Ovary (tissue), 9 donors: ENCODE measurements around the gene HEXD. TPM values are rescaled to one million over a fixed set of nuclear protein-coding genes. Genes with fewer than 3 reads are reported as not detected.
"Not testable (repeated sequence)": the region's sequence is repeated elsewhere in the genome, so short reads cannot be mapped to it uniquely, and the experiment has no call there.

Experiments used
- DNase-seq, 5 donors: peaks; one replicate each; pipeline ENCODE4 v3.0.0-alpha.2; 2019 to 2020
- H3K27ac ChIP-seq, 2 donors: fragments of 200-600 bp; one replicate each; pipeline versions ENCODE4 v1.5.1 to v1.8.0; 2019 to 2022
- H3K27me3 ChIP-seq: fragments of 200-600 bp; one replicate; pipeline ENCODE4 v1.8.0; 2022
- H3K36me3 ChIP-seq: fragments of 200-600 bp; sonication (generic); one replicate; pipeline ENCODE4 v1.5.1; 2019
- H3K4me1 ChIP-seq: one replicate; pipeline ENCODE4 v1.8.1; 2013; ENCODE audit warnings: mild to moderate bottlenecking, moderate library complexity; ENCODE audit not compliant: insufficient read depth
- H3K4me3 ChIP-seq: fragments of 200-600 bp; sonication (generic); one replicate; pipeline ENCODE4 v1.5.1; 2017
- H3K9me3 ChIP-seq, 2 donors: fragments of 200-600 bp in 1 of 2; sonication (generic) in 1 of 2; one replicate each; pipeline versions ENCODE4 v1.5.1 to v1.8.1; 2013 to 2019; ENCODE audit warnings: mild to moderate bottlenecking in 1 of 2, moderate library complexity in 1 of 2
- CTCF ChIP-seq, 3 donors: fragments of 450-650 bp in 2 of 3; fragments of 200-600 bp in 1 of 3; IDR thresholded peaks; one replicate each; pipeline versions ENCODE4 v1.5.1 to v1.8.0; 2016 to 2022; ENCODE audit warnings: antibody characterized with exemption in 3 of 3, mild to moderate bottlenecking in 1 of 3
- EP300 ChIP-seq: sonication (generic); formaldehyde crosslinking; IDR thresholded peaks from one replicate; pipeline ENCODE4 v1.6.1; 2017; ENCODE audit warnings: antibody characterized with exemption
- POLR2A ChIP-seq: fragments of 450-650 bp; IDR thresholded peaks from one replicate; pipeline ENCODE4 v1.6.1; 2017; ENCODE audit warnings: antibody characterized with exemption, mild to moderate bottlenecking, moderate library complexity
- WGBS, 3 donors: extraction: QIAGEN DNeasy Blood & Tissue Kit in 1 of 3; methylation state at CpG; one replicate each; pipeline versions ENCODE4 v1.1.5 to v1.1.7; 2013 to 2017; 5-methylcytosine and 5-hydroxymethylcytosine counted together
- intact Hi-C, 4 donors: fragments of 100-400 bp; cut with DNase I; formaldehyde crosslinking; loops; one replicate each; pipeline versions ENCODE4 v1.11.0 to v1.15.1; 2022 to 2023
- polyA plus RNA-seq, 2 donors: library from polyadenylated mRNA; stranded (reverse); fragments of 200-250 nt in 1 of 2; fragments of 350-450 nt in 1 of 2; fragmentation: Illumina TruSeq in 1 of 2; extraction: RNeasy Lipid Tissue Mini Kit (QIAGEN cat#74804) in 1 of 2; gene quantifications; one replicate each; pipeline ENCODE4 v1.2.3, GENCODE V29; 2013 to 2014
- total RNA-seq, 7 donors: library from RNA; depleted of rRNA in 2 of 7; stranded (reverse); fragments of >200 nt in 2 of 7; fragmentation: NEBNext Ultra II Directional in 3 of 7; extraction: Animal tissue kit (Norgen Biotek cat#: 25700) in 3 of 7; gene quantifications; one replicate each; pipeline versions ENCODE4 v1.1.0 to v1.2.4, GENCODE V29; 2016 to 2023
- donor health status: DM: no; HTN: no; CAD: no; lungs with moderate emphysema.
- donor health status: DM: no; HTN: no; CAD: no.
- donor health status: Bipolar disorder and iron deficiency.
- donor health status: DM: yes; HTN: yes; CAD: no.
- donor health status: DM: no; HTN: no; CAD: no.
- donor health status: DM: yes; HTN: yes; CAD: no.

Gene HEXD
- total and polyA plus RNA-seq, 9 donors = 8.7 to 74.7 (median 46.6) TPM

GRCh38 chr17:82410014-82410716, 8.0 kb upstream of the HEXD start:
- Histone ChIP-seq H3K27me3 (no peaks in the 10 kb centered on the region), H3K27ac (no peak overlapping the region), H3K4me1 (peaks cover 3% of the 10 kb centered on the region), H3K4me3 (no peak overlapping the region), H3K36me3 (no peaks in the 10 kb centered on the region), H3K9me3 (no peaks in the 10 kb centered on the region)
- 88 to 92% (median 89%) methylated on average over 14 of the region's 14 CpGs for WGBS, 3 donors
- TF ChIP-seq POLR2A (no peak), EP300 (no peak), CTCF (IDR thresholded peaks at IDR 0.05) (no peak)
- intact Hi-C loops = loop anchor here in 1 of 4 donors (10.0 kb wide), 1 partner anchor 55 kb away; the partner anchor contains the start of gene TEX19
- DNase-seq = no peak

DNA sequence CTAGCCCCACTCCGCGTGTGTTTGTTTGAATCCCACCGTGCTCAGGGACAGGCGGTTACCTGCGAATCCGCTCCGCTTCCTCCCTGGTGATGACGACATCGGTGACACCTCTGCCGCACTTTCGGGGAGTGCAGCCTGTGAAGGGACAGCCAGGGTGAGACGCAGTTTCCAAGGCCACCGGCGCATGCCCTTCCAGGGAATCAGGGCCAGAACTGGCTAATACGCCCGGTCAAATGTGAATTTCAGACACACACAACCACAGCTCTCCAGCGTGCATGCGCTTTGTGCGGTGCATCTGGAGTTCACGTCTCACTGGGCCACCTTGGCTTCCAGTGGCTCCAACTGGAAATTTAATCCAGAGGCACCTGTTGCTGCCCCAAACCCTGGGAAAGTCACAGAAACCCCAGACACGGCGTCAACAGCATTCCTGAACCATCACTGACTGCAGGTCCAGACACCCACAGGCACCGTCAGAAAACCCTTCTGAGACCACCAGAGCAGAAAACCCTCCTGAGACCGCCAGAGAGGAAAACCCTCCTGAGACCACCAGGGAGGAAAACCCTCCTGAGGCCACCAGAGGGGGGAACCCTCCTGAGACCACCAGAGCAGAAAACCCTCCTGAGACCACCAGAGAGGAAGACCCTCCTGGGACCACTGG, 6.6 kb upstream of the HEXD start:
- peaks cover 5% of the 10 kb centered on the region for H3K4me1 ChIP-seq
- no peak overlapping the region for H3K27ac ChIP-seq
- no peaks in the 10 kb centered on the region for H3K9me3 ChIP-seq
- no peak for DNase-seq
- 93 to 96% (median 94%) methylated on average over 24 of the region's 24 CpGs for WGBS, 3 donors
- intact Hi-C loops = loop anchor here in 1 of 4 donors (10.0 kb wide), 1 partner anchor 57 kb away; the partner anchor contains the start of gene TEX19
- TF ChIP-seq POLR2A = no peak
- no peak for TF ChIP-seq EP300
- TF ChIP-seq CTCF (IDR thresholded peaks at IDR 0.05) = no peak
- no peaks in the 10 kb centered on the region for H3K27me3 ChIP-seq
- H3K36me3 ChIP-seq = no peaks in the 10 kb centered on the region
- no peak overlapping the region for H3K4me3 ChIP-seq

GRCh38 chr17:82412081-82412480, 6.1 kb upstream of the HEXD start:
- not testable (repeated sequence) for H3K27me3 ChIP-seq, H3K27ac ChIP-seq, DNase-seq, H3K4me1 ChIP-seq, H3K36me3 ChIP-seq, H3K9me3 ChIP-seq, H3K4me3 ChIP-seq
- 86 to 91% (median 88%) methylated on average over 16 of the region's 16 CpGs for WGBS, 3 donors
- intact Hi-C loops = loop anchor here in 1 of 4 donors (10.0 kb wide), 1 partner anchor 57 kb away; the partner anchor contains the start of gene TEX19

- DNase-seq = no peak
- Histone ChIP-seq H3K9me3 (no peaks in the 10 kb centered on the region), H3K4me1 (peaks cover 7% of the 10 kb centered on the region), H3K27me3 (no peaks in the 10 kb centered on the region), H3K27ac (no peak overlapping the region), H3K4me3 (no peak overlapping the region), H3K36me3 (no peaks in the 10 kb centered on the region)
- TF ChIP-seq CTCF (IDR thresholded peaks at IDR 0.05) = no peak
- TF ChIP-seq EP300 = no peak
- TF ChIP-seq POLR2A = no peak
- intact Hi-C loops = loop anchor here in 1 of 4 donors (10.0 kb wide), 1 partner anchor 58 kb away; the partner anchor contains the start of gene TEX19
- 78 to 83% (median 80%) methylated on average over 29 of the region's 29 CpGs for WGBS, 3 donors
Measured at GRCh38 chr17:82412535-82413520, 5.3 kb upstream of the HEXD start.
